ENCODE data around the gene MTG2. TPM values are rescaled to one million over a fixed set of nuclear protein-coding genes. Genes with fewer than 3 reads are reported as not detected.

The MTG2 gene
- total and polyA plus RNA-seq, 2 of the 8 experiments (the other 6 are each of a cell fraction or from before 2014, with no cell fraction given): 14.4 to 22.8 TPM

GRCh38 chr20:62141397-62142251, 41.2 kb upstream of the MTG2 start (continued):
- no peak for TF ChIP-seq E2F6 (IDR thresholded peaks at IDR 0.05)
- TF ChIP-seq POLR2A (IDR thresholded peaks at IDR 0.05; ENCODE audit: control extremely low read depth in 1 of 2, low read depth in 2 of 2, low read length in 2 of 2): peak; percentile 49 to 66; a peak in 2 of 3 replicates
- no peak for TF ChIP-seq CHD1 (IDR thresholded peaks at IDR 0.05; ENCODE audit: low read depth, low read length)
- peak; percentile 33 to 51 (median 40) for TF ChIP-seq CTCF (IDR thresholded peaks at IDR 0.05; ENCODE audit: control extremely low read depth in 1 of 3, insufficient read depth in 1 of 3, low read depth in 1 of 3, low read length in 3 of 3)
- 0 out of 4 replicates have a peak, but pooled peaks of 1 of the 2 experiments have one; percentile 48 for TF ChIP-seq SIN3A (conservative IDR thresholded peaks at IDR 0.05 in 1 of 2, IDR thresholded peaks at IDR 0.05 in 1 of 2; ENCODE audit: low read depth in 1 of 2, low read length in 2 of 2)
- no peak for TF ChIP-seq SIX5 (IDR thresholded peaks at IDR 0.05; ENCODE audit: low read depth, low read length)
